SU-DHL-6 (cell line): Measurements from ENCODE around the gene GJD3.

ENCODE experiments used
- H2AFZ ChIP-seq: fragments of 200-600 bp; sonication (generic); 2 replicates; pipeline ENCODE4 v1.6.1; 2014; ENCODE audit warnings: low read depth, mild to moderate bottlenecking, moderate library complexity, mixed read lengths, antibody characterized with exemption, low read length; ENCODE audit not compliant: severe bottlenecking
- H3F3A ChIP-seq: fragments of 200-600 bp; shearing (Covaris generic); 2 replicates; pipeline ENCODE4 v1.6.0; 2016; ENCODE audit warnings: antibody characterized with exemption, mild to moderate bottlenecking; ENCODE audit not compliant: insufficient read depth
- H3K27ac ChIP-seq: fragments of 200-600 bp; sonication (generic); 2 replicates; pipeline ENCODE4 v1.5.1; 2016; ENCODE audit warnings: low read depth, mild to moderate bottlenecking, low read length, moderate library complexity, mixed read lengths
- H3K27me3 ChIP-seq: fragments of 200-600 bp; sonication (generic), shearing (Covaris generic); 2 replicates; pipeline ENCODE4 v1.6.0; 2014; ENCODE audit warnings: mild to moderate bottlenecking, low read length
- H3K36me3 ChIP-seq: fragments of 200-600 bp; sonication (generic); 2 replicates; pipeline ENCODE4 v1.6.1; 2014; ENCODE audit warnings: mild to moderate bottlenecking, low read length, mixed read lengths
- H3K4me2 ChIP-seq: fragments of 300-600, 200-600 bp; shearing (Covaris generic), sonication (generic); 2 replicates; pipeline ENCODE4 v1.6.0; 2014; ENCODE audit warnings: low read length, low read depth, mild to moderate bottlenecking; ENCODE audit not compliant: poor library complexity, severe bottlenecking
- H3K4me3 ChIP-seq: fragments of 200-600 bp; sonication (generic); 2 replicates; pipeline ENCODE4 v1.5.1; 2014; ENCODE audit warnings: antibody characterized with exemption, low read length, mild to moderate bottlenecking, mixed read lengths; ENCODE audit not compliant: insufficient read depth, poor library complexity, severe bottlenecking
- H3K79me2 ChIP-seq: fragments of 200-600 bp; sonication (generic); 2 replicates; pipeline ENCODE4 v1.6.1; 2014; ENCODE audit warnings: mild to moderate bottlenecking, low read length, moderate library complexity; ENCODE audit not compliant: insufficient read depth
- H3K9ac ChIP-seq: fragments of 200-600 bp; sonication (generic); 2 replicates; pipeline ENCODE4 v1.7.0; 2014; ENCODE audit warnings: mild to moderate bottlenecking, low read length
- H3K9me2 ChIP-seq: fragments of 200-600 bp; sonication (generic); replicated peaks from 2 replicates; pipeline ENCODE4 v1.6.1; 2014; ENCODE audit warnings: low read length; ENCODE audit not compliant: insufficient read depth
- H3K9me3 ChIP-seq: fragments of 200-600 bp; sonication (generic); 2 replicates; pipeline ENCODE4 v1.6.1; 2014; ENCODE audit warnings: low read length, mixed read lengths; ENCODE audit not compliant: insufficient read depth
- H4K20me1 ChIP-seq: fragments of 200-600 bp; sonication (generic); 2 replicates; pipeline ENCODE4 v1.6.1; 2014; ENCODE audit warnings: low read depth, mild to moderate bottlenecking, antibody characterized with exemption, low read length, moderate library complexity, mixed read lengths
- EZH2phosphoT487 ChIP-seq: fragments of 200-600 bp; sonication (generic), shearing (Covaris generic); conservative IDR thresholded peaks from 2 replicates; pipeline ENCODE4 v1.6.1; 2018; ENCODE audit warnings: mild to moderate bottlenecking, antibody characterized with exemption, low read length, moderate library complexity, mixed read lengths
- TF ChIP-seq, protein P1 (sequence below): fragments of 200-600 bp; sonication (generic); IDR thresholded peaks from one replicate; pipeline ENCODE4 v1.5.1; 2017; ENCODE audit warnings: antibody characterized with exemption, mild to moderate bottlenecking, low read length, moderate library complexity; ENCODE audit not compliant: insufficient read depth, poor library complexity, severe bottlenecking

GJD3 gene

DNA sequence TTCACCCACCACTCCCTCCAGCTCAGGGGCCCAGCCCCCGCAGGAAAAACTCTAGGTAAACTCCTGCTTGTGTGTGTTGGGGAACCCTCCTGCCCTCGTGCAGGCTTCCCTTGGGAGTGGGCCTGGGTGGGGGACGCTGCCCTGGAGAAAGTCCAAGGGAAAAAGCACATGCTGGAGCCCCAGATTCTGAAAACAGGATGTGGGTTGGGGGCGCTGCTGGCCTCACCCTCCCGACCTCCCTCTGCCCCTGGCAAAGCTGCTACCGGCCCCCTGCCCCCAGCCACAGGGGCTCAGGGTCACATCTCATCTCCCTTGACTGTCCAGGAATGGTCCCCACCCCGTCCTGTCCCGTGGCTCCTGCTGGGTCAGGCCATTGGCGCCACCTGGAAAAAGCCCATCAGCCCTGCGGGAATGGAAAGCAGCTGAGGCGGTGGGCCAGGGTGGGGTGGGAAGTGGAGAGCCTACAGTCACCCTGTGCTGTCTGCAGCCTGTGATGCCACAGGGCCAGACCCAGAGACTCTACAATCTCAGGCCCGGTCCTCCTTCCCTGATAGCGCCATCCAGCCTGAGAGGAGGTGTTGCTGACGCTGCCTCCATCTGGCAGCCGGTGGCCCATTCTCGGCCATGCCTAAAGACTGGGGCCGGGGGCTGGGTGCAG is 2.5 kb upstream of the GJD3 start:
- Histone ChIP-seq H3K27me3 (no peaks in the 10 kb centered on the region), H3K9me3 (no peaks in the 10 kb centered on the region), H3K4me3 (no peak overlapping the region), H3K9ac (no peak overlapping the region), H3K36me3 (no peaks in the 10 kb centered on the region), H3F3A (no peaks in the 10 kb centered on the region), H3K27ac (no peak overlapping the region), H3K9me2 (no peaks in the 10 kb centered on the region), H4K20me1 (no peaks in the 10 kb centered on the region; the same call in 1 of the 2 replicates), H2AFZ (no peak overlapping the region), H3K4me2 (no peak overlapping the region), H3K79me2 (no peaks in the 10 kb centered on the region)
- TF ChIP-seq, protein P1, sequence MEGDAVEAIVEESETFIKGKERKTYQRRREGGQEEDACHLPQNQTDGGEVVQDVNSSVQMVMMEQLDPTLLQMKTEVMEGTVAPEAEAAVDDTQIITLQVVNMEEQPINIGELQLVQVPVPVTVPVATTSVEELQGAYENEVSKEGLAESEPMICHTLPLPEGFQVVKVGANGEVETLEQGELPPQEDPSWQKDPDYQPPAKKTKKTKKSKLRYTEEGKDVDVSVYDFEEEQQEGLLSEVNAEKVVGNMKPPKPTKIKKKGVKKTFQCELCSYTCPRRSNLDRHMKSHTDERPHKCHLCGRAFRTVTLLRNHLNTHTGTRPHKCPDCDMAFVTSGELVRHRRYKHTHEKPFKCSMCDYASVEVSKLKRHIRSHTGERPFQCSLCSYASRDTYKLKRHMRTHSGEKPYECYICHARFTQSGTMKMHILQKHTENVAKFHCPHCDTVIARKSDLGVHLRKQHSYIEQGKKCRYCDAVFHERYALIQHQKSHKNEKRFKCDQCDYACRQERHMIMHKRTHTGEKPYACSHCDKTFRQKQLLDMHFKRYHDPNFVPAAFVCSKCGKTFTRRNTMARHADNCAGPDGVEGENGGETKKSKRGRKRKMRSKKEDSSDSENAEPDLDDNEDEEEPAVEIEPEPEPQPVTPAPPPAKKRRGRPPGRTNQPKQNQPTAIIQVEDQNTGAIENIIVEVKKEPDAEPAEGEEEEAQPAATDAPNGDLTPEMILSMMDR, result no peak
- TF ChIP-seq EZH2phosphoT487, result no peak

DNA sequence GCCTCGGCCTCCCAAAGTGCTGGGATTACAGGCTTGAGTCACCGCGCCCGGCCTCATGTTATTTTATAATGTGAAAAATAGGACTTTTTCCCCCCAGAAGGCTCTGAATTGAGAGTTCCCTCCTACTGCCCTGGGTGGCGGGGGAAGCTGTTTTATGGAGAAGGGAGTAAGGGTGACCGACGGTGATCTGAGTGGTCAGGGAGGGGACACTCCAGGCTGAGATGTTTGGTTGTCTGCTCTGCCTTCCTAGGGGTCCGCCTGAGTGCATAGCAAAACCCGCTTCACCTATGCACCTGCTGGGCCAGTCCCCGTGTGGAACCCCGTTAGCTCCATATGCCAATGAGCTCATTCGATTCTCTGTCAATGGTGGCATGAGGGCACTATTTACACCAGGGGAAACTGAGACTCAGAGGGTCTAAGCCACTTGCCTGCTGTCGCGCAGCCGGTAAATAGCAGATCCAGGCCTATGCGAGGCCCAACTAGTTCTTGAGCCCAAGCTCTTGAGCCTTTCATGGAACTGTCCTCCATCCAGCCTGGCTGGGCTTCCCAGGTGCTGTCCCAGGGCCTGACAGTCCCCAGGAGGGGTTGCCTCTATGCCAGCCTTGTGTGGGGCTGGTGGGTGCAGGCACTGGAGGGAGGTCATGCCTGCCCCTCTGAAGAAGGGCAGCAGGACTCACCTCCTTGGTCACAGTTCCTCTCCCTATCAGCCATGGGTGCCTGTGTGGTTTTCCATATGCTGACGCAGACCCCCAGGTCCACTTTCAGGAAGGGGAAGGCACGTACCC is 1.7 kb upstream of the GJD3 start:
- Histone ChIP-seq H3K27ac (no peak overlapping the region), H3K9me3 (no peaks in the 10 kb centered on the region), H4K20me1 (no peaks in the 10 kb centered on the region; the same call in 1 of the 2 replicates), H3K4me3 (no peak overlapping the region), H3K4me2 (no peak overlapping the region), H3K27me3 (no peaks in the 10 kb centered on the region), H3K36me3 (no peaks in the 10 kb centered on the region), H3K9ac (no peak overlapping the region), H3K79me2 (no peaks in the 10 kb centered on the region), H3K9me2 (no peaks in the 10 kb centered on the region), H3F3A (no peaks in the 10 kb centered on the region), H2AFZ (no peak overlapping the region)
- TF ChIP-seq EZH2phosphoT487, result no peak

DNA sequence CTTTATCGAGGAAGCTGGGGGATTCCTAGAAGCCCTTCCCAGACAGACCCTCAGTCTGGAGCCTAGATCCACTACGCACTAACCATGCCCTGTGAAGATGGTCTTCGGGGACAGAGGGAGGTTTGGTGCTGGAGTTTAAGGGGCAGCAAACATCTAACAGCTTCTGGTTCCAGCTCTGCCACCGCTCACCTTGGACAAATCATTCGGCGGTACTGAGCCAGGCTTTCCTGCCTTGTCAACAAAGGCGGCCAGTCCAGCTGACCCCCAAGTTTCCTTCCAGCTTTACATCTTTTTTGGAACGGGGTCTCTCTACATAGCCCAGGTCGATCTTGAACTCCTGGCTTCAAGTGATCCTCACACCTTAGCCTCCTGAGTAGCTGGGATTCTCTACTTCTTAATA is 369 bp upstream of the GJD3 start:
- H3K9me2 ChIP-seq, result no peaks in the 10 kb centered on the region
- no peak for TF ChIP-seq EZH2phosphoT487
- TF ChIP-seq, protein P1, result no peak

More for the DNA sequence above, 369 bp upstream of the GJD3 start:
- Histone ChIP-seq H3K4me3 (no peak overlapping the region), H3K4me2 (no peak overlapping the region), H4K20me1 (no peaks in the 10 kb centered on the region; the same call in 1 of the 2 replicates), H3K9ac (no peak overlapping the region), H3K79me2 (no peaks in the 10 kb centered on the region), H3K27ac (no peak overlapping the region), H3F3A (no peaks in the 10 kb centered on the region), H3K9me3 (no peaks in the 10 kb centered on the region), H2AFZ (no peak overlapping the region), H3K36me3 (no peaks in the 10 kb centered on the region), H3K27me3 (no peaks in the 10 kb centered on the region)
